Astrocyte of the cerebellum (primary cell): ENCODE results near the gene SORL1.

Experiments
- DNase-seq: peaks from one replicate; pipeline ENCODE4 v3.0.0-alpha.2; 2011; ENCODE audit warnings: low read depth
- H3K4me3 ChIP-seq: 2 replicates; pipeline ENCODE4 v1.5.1; 2011; ENCODE audit warnings: mild to moderate bottlenecking, low read depth, low read length, moderate library complexity
- in situ Hi-C: cut with HindIII; loops from 2 replicates; pipeline ENCODE4 v1.10.0; 2017; ENCODE audit warnings: low sequenced_read_pairs
- TF ChIP-seq, protein P1 (sequence below): IDR thresholded peaks from 2 replicates; pipeline ENCODE4 v1.5.1; 2012; ENCODE audit warnings: low read length, low read depth, moderate library complexity, mild to moderate bottlenecking; ENCODE audit errors: missing control alignments

Gene SORL1

DNA sequence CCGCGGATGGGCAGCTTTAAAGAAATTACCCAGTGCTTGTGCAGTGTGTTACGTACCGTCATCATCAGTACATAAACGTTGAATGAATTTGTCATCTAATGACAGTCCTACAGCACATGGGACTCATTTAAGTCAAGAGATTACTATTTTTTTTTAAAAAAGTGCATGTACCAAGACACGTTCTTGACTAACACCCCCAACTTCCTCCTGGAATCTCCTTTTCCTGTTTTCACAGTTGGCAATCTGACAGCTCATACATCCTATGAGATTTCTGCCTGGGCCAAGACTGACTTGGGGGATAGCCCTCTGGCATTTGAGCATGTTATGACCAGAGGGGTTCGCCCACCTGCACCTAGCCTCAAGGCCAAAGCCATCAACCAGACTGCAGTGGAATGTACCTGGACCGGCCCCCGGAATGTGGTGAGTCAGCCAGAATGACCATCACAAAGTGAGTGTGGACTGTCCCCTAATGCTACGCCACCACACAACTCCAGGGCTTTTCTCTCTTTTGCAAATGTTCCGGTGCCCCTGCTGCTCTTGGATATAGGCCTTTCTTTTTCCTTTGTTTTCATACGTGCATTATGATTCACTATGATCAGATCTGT lies 162.6 kb downstream of the SORL1 start:
- no peak for DNase-seq
- TF ChIP-seq, protein P1, sequence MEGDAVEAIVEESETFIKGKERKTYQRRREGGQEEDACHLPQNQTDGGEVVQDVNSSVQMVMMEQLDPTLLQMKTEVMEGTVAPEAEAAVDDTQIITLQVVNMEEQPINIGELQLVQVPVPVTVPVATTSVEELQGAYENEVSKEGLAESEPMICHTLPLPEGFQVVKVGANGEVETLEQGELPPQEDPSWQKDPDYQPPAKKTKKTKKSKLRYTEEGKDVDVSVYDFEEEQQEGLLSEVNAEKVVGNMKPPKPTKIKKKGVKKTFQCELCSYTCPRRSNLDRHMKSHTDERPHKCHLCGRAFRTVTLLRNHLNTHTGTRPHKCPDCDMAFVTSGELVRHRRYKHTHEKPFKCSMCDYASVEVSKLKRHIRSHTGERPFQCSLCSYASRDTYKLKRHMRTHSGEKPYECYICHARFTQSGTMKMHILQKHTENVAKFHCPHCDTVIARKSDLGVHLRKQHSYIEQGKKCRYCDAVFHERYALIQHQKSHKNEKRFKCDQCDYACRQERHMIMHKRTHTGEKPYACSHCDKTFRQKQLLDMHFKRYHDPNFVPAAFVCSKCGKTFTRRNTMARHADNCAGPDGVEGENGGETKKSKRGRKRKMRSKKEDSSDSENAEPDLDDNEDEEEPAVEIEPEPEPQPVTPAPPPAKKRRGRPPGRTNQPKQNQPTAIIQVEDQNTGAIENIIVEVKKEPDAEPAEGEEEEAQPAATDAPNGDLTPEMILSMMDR, result no peak
- in situ Hi-C loops, result no loop called here
- no peak overlapping the region for H3K4me3 ChIP-seq

DNA sequence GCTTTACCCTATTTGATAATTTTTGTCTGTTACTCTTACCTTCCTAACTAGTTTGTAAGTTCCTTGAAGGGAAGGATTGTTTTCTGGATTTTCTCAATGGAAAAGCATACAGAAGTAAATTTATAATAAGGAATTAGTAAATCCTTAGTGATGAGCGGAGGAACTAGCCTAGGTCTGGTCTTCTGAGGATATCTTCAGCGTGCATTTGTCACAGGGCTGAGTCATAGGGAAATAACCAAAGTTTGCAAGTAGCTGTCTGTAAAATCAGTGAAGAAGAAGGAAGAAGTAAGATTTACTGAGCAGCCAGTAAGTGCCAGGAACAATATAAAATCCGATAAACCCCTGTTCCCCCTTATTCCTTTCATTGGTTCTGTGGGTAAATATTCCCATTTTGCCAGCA lies 163.4 kb downstream of the SORL1 start:
- DNase-seq, result no peak
- TF ChIP-seq, protein P1, result no peak
- no peak overlapping the region for H3K4me3 ChIP-seq
- in situ Hi-C loops, result no loop called here

DNA sequence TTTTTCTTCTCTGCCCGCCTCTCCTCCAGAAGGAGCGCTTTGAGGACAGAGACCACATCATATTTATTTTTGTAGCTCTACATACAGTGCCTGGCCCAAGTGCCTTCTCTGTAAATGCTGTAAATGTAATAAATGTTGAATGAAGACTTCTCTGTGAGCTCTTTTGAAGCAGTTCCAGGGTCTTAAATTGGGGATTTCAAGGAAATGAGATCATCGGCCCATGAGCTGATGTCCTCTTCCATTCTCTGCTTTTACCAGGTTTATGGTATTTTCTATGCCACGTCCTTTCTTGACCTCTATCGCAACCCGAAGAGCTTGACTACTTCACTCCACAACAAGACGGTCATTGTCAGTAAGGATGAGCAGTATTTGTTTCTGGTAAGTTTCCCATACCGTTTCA lies 166.4 kb downstream of the SORL1 start:
- H3K4me3 ChIP-seq, result no peak overlapping the region
- in situ Hi-C loops, result no loop called here
- TF ChIP-seq, protein P1, result no peak
- DNase-seq, result no peak

DNA sequence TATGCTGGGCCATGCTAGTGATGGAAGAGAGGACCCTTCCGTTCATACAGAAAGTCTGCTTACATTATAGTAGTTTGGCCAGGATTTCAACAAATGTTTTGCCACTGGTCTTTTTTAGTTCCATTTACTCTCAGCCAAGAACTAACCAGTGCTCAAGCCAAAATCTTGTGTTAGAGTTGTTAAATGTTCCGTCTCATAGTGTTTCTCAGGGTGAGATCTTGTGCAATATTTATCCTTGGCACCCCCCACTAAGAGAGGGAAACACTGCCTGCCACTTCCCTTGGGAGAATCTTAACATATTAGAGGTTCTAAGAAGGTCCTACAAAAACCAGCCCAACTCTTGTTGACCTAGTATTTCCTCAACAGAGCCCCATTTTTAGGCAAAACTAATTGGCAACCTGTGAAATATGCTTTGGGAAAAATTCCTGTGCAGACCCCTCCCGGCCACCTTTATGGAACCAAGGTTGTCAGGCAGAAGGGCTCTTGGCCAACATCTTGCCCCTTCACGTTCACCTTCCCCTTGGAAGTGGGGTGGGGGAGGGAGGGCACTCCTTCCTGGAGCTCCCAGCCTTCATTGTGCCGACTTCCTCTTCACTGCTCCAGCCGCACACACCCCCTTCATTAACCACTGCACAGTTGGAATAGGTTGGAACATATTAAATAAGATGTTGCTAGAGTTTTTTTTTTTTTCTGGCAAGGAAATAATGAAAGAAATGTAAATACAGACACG lies 173.8 kb downstream of the SORL1 start:
- peak; percentile 31 for DNase-seq
- H3K4me3 ChIP-seq, result no peak overlapping the region
- in situ Hi-C loops, result loop anchor here (25.0 kb wide), 1 partner anchor 861 kb away; no protein-coding TSS in a partner anchor
- TF ChIP-seq, protein P1, result no peak

DNA sequence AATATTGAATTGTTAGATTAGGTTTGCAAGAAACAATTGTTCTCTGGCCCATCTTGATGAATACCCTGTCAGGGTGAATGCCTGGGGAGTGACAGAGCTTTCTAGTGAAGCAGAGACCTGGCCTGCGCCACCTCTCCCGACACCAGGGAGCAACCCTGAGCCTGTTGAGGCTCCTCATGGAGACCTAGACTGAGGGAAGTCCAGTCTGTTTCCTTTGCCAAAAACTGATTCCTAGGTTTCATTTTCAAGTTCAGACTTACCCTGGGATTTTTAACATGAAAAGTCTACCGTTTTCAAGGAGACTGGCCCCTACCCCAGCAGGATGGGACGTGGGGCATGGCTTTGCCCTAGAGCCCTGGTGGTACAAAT lies 174.4 kb downstream of the SORL1 start:
- in situ Hi-C loops, result loop anchor here (25.0 kb wide), 1 partner anchor 861 kb away; no protein-coding TSS in a partner anchor
- DNase-seq, result no peak
- H3K4me3 ChIP-seq, result no peak overlapping the region
- TF ChIP-seq, protein P1, result no peak

- DNase-seq, result no peak
- no peak overlapping the region for H3K4me3 ChIP-seq
- TF ChIP-seq, protein P1, result no peak
- in situ Hi-C loops, result loop anchor here (25.0 kb wide), 1 partner anchor 860 kb away; no protein-coding TSS in a partner anchor
These were observed 174.9 kb downstream of the SORL1 start for GRCh38 chr11:121626980-121627379.
